Heart left ventricle (tissue), 13 donors: Measurements from ENCODE around the gene MAST4.

ENCODE experiments used
- POLR2A ChIP-seq, 2 donors: fragments of 450-650 bp; IDR thresholded peaks; one replicate each; pipeline ENCODE4 v1.6.1; 2017; ENCODE audit warnings: antibody characterized with exemption in 2 of 2, mild to moderate bottlenecking in 2 of 2, moderate library complexity in 2 of 2
- TF ChIP-seq, protein P1 (sequence below), 12 donors: fragments of 200-600 bp; sonication (generic) in 4 of 12; IDR thresholded peaks; one replicate each; pipeline versions ENCODE4 v1.5.0 to v1.8.0; 2018 to 2022; ENCODE audit warnings: antibody characterized with exemption in 12 of 12, mild to moderate bottlenecking in 5 of 12
- donor health status: ischemic (EF 13 %, LVEDD 7.1; RV severe dilation, severe dysfunction).
- donor health status: DM: no; HTN: yes; CAD: no.
- donor health status: DM: no; HTN: no; CAD: no.
- donor health status: ischemic (EF 25% LVEDD 6.9; RV normal size, moderate dysfunction).
- donor health status: ischemic (EF 25% LVEDD 5.7; RV mildly dilated, moderate dysfunction).
- donor health status: ischemic (EF 35%, LVEDD 5.7; RV mildly dilated, moderate dysfunction).
- donor health status: nonischemic (EF 11% LVEDD 7.7; RV severe dilation, severe dysfunction).
- donor health status: DM: yes; HTN: yes; CAD: no.
- donor health status: PGD.
- donor health status: ischemic (EF 29% LVEDD 5.4; RV normal size, mild dysfunction).
- donor health status: nonischemic (EF 23%, LVEDD 6.1; RV moderate dilation, normal function).

GRCh38 chr5:67042176-67043003, 446.2 kb downstream of the MAST4 start:
- TF ChIP-seq, protein P1, sequence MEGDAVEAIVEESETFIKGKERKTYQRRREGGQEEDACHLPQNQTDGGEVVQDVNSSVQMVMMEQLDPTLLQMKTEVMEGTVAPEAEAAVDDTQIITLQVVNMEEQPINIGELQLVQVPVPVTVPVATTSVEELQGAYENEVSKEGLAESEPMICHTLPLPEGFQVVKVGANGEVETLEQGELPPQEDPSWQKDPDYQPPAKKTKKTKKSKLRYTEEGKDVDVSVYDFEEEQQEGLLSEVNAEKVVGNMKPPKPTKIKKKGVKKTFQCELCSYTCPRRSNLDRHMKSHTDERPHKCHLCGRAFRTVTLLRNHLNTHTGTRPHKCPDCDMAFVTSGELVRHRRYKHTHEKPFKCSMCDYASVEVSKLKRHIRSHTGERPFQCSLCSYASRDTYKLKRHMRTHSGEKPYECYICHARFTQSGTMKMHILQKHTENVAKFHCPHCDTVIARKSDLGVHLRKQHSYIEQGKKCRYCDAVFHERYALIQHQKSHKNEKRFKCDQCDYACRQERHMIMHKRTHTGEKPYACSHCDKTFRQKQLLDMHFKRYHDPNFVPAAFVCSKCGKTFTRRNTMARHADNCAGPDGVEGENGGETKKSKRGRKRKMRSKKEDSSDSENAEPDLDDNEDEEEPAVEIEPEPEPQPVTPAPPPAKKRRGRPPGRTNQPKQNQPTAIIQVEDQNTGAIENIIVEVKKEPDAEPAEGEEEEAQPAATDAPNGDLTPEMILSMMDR (IDR thresholded peaks at IDR 0.05) = no peak
- TF ChIP-seq POLR2A (IDR thresholded peaks at IDR 0.05) = no peak
